Neural cell (in vitro differentiated cells): ENCODE results near the gene MLC1.

Source experiments
- EZH2 ChIP-seq: fragments of 200-600, 300-800 bp; shearing (Covaris generic), sonication (generic); IDR thresholded peaks from 2 replicates; pipeline ENCODE4 v1.6.1; 2014; ENCODE audit warnings: antibody characterized with exemption, low read length, borderline replicate concordance, mild to moderate bottlenecking; ENCODE audit not compliant: insufficient read depth, poor library complexity, severe bottlenecking
- MXI1 ChIP-seq: fragments of 450-650 bp; conservative IDR thresholded peaks from 2 replicates; pipeline ENCODE4 v1.6.1; 2014; ENCODE audit warnings: antibody characterized with exemption, mild to moderate bottlenecking; ENCODE audit not compliant: poor library complexity, severe bottlenecking
- POLR2AphosphoS5 ChIP-seq: IDR thresholded peaks from 2 replicates; pipeline ENCODE4 v1.6.1; 2012
- RAD21 ChIP-seq: fragments of 450-650 bp; conservative IDR thresholded peaks from 2 replicates; pipeline ENCODE4 v1.6.1; 2014; ENCODE audit warnings: antibody characterized with exemption, mild to moderate bottlenecking, moderate library complexity
- TF ChIP-seq, protein P1 (sequence below): fragments of 450-650 bp; IDR thresholded peaks from 2 replicates; pipeline ENCODE4 v1.5.1; 2014; ENCODE audit warnings: antibody characterized with exemption, mild to moderate bottlenecking, moderate library complexity; ENCODE audit not compliant: poor library complexity, severe bottlenecking
- TF ChIP-seq, protein P2 (sequence below): IDR thresholded peaks from 2 replicates; pipeline ENCODE4 v1.6.1; 2012; ENCODE audit warnings: borderline replicate concordance

GRCh38 chr22:50053861-50054260 lies 31.4 kb downstream of the MLC1 start:
- no peak for TF ChIP-seq MXI1
- TF ChIP-seq, protein P1, sequence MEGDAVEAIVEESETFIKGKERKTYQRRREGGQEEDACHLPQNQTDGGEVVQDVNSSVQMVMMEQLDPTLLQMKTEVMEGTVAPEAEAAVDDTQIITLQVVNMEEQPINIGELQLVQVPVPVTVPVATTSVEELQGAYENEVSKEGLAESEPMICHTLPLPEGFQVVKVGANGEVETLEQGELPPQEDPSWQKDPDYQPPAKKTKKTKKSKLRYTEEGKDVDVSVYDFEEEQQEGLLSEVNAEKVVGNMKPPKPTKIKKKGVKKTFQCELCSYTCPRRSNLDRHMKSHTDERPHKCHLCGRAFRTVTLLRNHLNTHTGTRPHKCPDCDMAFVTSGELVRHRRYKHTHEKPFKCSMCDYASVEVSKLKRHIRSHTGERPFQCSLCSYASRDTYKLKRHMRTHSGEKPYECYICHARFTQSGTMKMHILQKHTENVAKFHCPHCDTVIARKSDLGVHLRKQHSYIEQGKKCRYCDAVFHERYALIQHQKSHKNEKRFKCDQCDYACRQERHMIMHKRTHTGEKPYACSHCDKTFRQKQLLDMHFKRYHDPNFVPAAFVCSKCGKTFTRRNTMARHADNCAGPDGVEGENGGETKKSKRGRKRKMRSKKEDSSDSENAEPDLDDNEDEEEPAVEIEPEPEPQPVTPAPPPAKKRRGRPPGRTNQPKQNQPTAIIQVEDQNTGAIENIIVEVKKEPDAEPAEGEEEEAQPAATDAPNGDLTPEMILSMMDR: no peak
- no peak for TF ChIP-seq POLR2AphosphoS5
- TF ChIP-seq EZH2: no peak
- TF ChIP-seq, protein P2, sequence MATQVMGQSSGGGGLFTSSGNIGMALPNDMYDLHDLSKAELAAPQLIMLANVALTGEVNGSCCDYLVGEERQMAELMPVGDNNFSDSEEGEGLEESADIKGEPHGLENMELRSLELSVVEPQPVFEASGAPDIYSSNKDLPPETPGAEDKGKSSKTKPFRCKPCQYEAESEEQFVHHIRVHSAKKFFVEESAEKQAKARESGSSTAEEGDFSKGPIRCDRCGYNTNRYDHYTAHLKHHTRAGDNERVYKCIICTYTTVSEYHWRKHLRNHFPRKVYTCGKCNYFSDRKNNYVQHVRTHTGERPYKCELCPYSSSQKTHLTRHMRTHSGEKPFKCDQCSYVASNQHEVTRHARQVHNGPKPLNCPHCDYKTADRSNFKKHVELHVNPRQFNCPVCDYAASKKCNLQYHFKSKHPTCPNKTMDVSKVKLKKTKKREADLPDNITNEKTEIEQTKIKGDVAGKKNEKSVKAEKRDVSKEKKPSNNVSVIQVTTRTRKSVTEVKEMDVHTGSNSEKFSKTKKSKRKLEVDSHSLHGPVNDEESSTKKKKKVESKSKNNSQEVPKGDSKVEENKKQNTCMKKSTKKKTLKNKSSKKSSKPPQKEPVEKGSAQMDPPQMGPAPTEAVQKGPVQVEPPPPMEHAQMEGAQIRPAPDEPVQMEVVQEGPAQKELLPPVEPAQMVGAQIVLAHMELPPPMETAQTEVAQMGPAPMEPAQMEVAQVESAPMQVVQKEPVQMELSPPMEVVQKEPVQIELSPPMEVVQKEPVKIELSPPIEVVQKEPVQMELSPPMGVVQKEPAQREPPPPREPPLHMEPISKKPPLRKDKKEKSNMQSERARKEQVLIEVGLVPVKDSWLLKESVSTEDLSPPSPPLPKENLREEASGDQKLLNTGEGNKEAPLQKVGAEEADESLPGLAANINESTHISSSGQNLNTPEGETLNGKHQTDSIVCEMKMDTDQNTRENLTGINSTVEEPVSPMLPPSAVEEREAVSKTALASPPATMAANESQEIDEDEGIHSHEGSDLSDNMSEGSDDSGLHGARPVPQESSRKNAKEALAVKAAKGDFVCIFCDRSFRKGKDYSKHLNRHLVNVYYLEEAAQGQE: no peak
- no peak for TF ChIP-seq RAD21
